GM21723 (cell line): ENCODE measurements around the gene ZNF575.

Experiments
- ATAC-seq: cut with Tn5 transposase; IDR thresholded peaks from one replicate; pipeline ENCODE4 v1.9.1; 2021; ENCODE audit warnings: mild to moderate bottlenecking, moderate library complexity; ENCODE audit not compliant: unreplicated experiment

Gene ZNF575

DNA sequence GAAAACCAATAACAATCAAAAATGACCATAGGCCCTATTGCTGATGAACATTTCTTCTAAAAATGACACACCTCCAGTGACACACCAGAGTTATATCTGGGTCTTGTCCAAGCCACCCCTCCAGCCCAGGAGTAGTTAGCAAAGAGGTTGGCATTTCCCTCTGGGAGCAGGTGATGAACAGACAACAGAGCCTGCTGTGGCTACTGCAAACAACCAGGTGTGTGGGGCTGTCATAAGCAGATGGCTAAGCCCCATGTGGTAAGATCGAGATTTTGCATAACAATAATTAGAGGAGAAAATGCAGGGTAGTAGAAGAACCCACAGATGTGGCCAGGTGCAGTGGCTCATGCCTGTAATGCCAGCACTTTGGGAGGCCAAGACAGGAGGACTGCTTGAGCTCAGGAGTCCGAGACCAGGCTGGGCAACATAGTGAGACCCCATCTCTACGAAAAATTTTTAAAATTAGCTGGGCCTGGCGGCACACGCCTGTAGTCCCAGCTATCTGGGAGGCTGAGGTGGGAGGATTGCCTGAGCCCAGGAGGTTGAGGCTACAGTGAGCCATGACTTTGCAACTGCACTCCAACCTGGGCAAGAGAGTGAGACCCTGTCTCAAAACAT lies 37.3 kb downstream of the ZNF575 start:
- ATAC-seq, result no peak

DNA sequence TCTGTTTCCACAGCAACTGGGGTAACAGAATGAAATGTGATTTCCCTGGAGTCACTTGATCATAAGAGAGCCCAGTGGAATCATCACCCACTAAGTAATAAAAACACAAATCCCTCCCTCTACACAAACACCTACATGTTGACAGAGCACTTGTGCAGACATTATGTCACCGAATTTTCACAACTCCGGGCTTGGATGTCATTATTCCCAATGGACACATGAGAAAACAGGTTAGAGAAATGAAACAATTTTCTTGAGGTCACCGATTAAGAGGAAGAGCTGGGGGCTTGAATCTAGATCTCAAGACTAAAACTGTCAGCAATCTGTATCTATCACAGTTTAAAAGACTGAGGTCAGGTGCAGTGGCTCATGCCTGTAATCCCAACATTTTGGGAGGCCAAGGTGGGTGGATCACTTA lies 39.2 kb downstream of the ZNF575 start:
- ATAC-seq, result no peak

DNA sequence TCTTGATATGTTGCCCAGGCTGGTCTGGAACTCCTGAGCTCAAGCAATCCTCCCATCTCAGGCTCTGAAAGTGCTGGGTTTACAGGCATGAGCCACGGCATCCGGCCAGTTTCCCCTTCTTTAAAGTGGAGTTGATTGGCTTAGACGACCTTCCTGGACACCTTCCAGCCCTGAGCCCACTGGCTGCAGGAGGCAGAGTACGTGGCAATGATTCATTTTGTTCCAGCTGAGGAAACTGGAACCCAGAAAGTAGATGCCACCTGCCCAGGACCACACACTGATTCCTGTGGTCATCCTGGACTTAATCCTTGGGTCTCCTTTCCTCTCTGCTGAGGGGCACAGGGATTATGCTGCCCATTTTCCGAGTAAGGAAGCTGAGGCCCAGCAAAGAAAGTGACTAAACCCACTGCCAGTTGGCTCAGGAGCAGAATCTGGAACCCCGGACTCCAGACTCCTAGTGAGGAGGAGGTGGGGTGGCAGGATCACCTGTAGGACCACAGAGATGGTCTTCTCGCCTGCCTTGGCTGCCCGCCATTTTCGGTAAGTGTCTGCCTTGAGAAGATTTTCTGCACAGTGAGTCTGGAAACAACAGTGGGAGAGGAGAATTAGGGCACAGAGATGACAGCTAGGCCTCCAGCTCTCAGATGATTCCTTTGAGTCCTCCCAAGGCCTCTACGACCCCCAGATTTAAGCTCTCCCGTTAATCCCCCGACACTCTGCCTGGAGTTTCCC lies 41.6 kb downstream of the ZNF575 start:
- no peak for ATAC-seq

DNA sequence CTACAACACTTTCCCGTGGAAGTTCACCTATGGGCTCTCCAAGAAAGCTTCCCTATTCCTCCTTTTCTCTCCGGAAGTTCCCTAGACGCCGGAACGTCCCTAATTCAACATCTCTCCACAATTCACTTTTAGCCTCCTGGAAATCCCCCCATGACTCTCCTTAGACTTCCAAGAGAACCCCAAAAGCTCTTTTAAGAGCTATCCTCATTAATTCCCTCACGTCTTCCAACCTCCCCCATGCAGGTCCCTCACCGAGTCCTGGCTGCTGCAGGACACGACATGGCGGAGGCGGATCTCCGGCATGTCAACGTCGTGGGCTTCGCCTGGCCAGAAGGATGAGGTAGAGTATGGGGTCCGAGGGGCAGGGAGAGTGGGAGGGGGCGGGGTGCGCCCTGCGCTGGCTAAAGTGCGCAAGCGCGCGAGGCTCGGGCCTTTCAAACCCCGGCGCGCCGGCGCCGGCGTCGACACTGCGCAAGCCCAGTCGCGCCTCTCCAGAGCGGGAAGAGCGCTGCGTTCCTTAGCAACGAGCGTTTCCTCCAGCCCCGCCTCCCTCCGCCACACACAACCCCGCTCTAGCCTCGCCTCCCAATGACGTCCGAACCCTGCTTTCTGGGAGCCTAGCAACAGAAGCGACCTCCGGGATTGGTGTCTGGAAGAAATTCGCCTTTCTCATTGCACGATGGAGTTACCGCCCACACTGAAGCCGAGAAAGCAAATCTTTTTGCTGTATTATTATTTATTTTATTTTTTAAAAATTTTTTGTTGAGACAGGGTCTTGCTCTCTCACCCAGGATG lies 42.4 kb downstream of the ZNF575 start, which contains the start of the genes PINLYP and XRCC1:
Gene PINLYP, plus strand, starts transcription at position 646 of the 795 bp plus-strand sequence. CDS start 1,391 bp downstream, outside the sequence.
Gene XRCC1, minus strand, starts transcription at position 372 of the 795 bp plus-strand sequence. Its CDS starts 69 bp downstream, at position 303.
- ATAC-seq, result peak; percentile 93

DNA sequence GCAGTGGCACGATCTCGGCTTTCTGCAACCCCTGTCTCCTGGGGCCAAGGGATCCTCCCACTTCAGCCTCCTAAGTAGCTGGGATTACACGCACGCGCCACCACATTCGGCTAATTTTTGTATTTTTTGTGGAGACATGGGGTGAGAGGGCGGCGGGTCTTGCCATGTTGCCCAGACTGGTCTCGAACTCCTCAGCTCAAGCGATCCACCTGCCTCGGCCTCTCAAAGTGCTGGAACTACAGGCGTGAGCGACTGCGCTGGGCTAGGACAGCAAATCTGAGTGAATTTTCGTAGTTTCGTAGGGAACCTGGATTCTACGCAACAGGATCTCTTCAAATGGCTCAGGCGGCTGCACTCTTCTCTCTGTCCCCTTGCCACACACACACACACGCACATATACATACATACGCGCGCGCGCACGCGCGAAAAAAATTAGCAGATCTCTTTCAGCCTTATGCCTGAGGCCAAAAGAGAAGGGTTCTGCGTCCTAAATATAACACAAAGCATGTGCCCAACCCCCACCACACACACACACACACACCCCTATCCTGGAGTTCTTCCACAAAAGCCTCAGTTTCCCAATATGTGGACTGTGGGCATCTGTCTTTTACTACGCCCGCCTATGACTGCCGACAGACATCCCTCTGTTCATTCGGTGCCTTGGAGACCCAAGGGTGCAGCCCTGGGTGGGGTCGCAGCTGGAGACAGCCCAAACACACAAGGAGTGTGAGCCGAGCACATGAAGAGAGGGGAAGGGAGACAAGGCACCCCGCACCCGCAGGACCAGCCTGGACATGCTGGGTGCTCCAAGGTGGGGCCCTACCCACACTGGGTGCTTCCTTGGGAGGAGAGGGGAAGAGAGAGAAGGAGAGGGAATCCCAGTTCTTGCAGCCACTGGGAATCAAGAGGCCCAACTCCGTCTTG lies 43.2 kb downstream of the ZNF575 start:
- ATAC-seq, result no peak

DNA sequence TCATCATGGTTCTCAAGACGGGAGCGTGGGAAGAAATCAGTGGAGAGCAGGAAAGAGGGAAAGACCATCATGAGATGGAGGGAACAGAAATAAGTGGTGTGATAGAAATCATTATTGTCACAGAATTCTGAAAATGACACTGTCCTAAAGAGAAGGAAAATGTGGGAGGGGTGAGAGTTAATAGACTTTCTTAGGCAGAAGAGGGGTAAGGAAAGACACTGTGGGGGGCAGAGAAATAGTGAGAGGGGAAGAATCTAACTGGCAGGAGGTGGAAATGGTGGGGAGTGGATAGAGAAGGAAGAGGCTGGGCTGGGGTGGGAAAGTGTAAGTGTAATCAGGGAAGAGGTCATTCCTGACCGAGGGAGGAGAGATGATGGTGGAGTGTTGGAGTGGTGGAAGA lies 45.8 kb downstream of the ZNF575 start:
- no peak for ATAC-seq

DNA sequence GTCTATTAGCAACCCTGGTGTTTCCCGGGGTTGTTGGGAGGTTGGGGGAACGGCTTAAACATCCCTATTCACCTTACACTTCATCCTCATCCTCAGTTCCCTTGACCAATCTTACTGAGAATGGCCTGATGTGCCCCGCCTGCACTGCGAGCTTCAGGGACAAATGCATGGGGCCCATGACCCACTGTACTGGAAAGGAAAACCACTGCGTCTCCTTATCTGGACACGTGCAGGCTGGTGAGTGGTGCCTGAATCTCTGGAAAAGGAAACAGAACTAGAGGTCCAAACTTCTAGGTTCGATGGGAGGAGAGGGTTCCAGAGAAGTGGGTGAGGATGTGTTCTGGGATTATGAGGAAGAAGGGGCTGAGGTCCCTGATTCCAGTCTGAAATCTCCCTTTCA lies 48.5 kb downstream of the ZNF575 start:
- no peak for ATAC-seq

DNA sequence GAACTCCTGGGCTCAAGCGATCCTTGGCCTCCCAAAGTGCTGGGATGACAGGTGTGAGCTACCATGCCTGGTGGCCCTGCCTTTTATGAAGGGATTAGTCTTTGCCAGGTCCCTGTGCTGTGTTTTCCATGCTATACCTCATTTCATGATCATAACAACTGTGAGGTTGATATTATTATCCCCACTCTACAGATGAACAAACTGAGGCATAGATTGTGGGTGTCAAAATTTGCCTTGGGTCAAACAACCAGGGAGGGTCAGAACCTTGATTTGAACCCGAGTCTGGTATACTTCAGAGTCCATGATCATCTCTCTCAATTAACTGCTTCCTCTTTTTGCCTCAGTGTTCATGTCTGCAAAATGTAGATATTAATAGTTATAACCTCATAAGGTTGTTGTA lies 49.5 kb downstream of the ZNF575 start:
- ATAC-seq, result no peak

DNA sequence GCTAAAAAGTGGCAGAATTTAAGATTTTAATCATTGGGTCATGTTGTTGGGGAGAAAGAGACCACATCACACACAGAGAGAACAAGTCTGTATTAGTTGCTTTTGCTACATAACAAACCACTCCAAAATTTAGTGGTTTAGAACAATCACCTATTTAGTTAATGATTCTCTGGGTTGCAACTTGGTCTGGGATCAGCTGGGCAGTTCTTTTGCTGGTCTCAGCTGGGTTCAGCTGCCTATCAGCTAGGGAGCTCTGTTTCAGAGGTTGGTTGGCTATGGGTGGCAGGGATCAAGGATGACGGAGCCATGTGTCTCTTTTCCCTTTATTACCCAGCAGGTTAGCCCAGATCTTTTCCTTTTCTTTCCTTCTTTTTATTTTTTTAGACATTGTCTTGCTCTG lies 51.5 kb downstream of the ZNF575 start:
- no peak for ATAC-seq
